ENCODE results near the gene TMED6.
"Not testable (repeated sequence)": the region's sequence is repeated elsewhere in the genome, so short reads cannot be mapped to it uniquely, and the experiment has no call there.

GRCh38 chr16:69360070-69360469 is 8.5 kb upstream of the TMED6 start:
- TF ChIP-seq CTCF, EZH2phosphoT487, EZH2 (IDR thresholded peaks at IDR 0.05): not testable (repeated sequence)
